Neural progenitor cell (in vitro differentiated cells): Measurements from ENCODE around the gene BMF.

Experiments used
- CTCF ChIP-seq: fragments of 200-600 bp; sonication (generic); IDR thresholded peaks from 2 replicates; pipeline ENCODE4 v1.5.1; 2017; ENCODE audit warnings: antibody characterized with exemption, mild to moderate bottlenecking
- EZH2phosphoT487 ChIP-seq: fragments of 200-600 bp; sonication (generic); IDR thresholded peaks from 2 replicates; pipeline ENCODE4 v1.6.1; 2017; ENCODE audit warnings: antibody characterized with exemption

- no peak for TF ChIP-seq CTCF
- no peak for TF ChIP-seq EZH2phosphoT487
These were observed 21.4 kb downstream of the BMF start for GRCh38 chr15:40087068-40087810.
